Neutrophil (primary cell): ENCODE measurements around the gene HEATR3.

Experiments
- H3K27ac ChIP-seq: fragments of 200-600 bp; sonication (generic); 2 replicates; pipeline ENCODE4 v1.5.1; 2016; ENCODE audit warnings: mild to moderate bottlenecking, moderate library complexity
- H3K27me3 ChIP-seq: fragments of 200-600 bp; sonication (generic); 2 replicates; pipeline ENCODE4 v1.6.0; 2016; ENCODE audit warnings: mild to moderate bottlenecking
- H3K36me3 ChIP-seq: fragments of 200-600 bp; sonication (generic); 2 replicates; pipeline ENCODE4 v1.5.1; 2017
- H3K4me1 ChIP-seq, 2 experiments: fragments of 200-600 bp in 1 of 2; sonication (generic) in 1 of 2; 1 replicate in 1 of 2; 2 replicates in 1 of 2; pipeline versions ENCODE4 v1.5.1 to v1.6.1; 2013 to 2016; ENCODE audit warnings: low read depth in 1 of 2, low read length in 1 of 2, mild to moderate bottlenecking in 1 of 2, moderate library complexity in 1 of 2; ENCODE audit not compliant: control insufficient read depth in 1 of 2, insufficient read depth in 1 of 2
- H3K4me3 ChIP-seq, 2 experiments: fragments of 200-600 bp in 1 of 2; sonication (generic) in 1 of 2; 1 replicate in 1 of 2; 2 replicates in 1 of 2; pipeline ENCODE4 v1.5.1; 2013 to 2016; ENCODE audit warnings: low read depth in 1 of 2, low read length in 1 of 2, mild to moderate bottlenecking in 1 of 2, moderate library complexity in 1 of 2
- H3K9me3 ChIP-seq: fragments of 200-600 bp; sonication (generic); 2 replicates; pipeline ENCODE4 v1.5.1; 2016
- TF ChIP-seq, protein P1 (sequence below): fragments of 200-600 bp; sonication (generic); IDR thresholded peaks from 2 replicates; pipeline ENCODE4 v1.5.1; 2016; ENCODE audit warnings: antibody characterized with exemption

HEATR3 gene

DNA sequence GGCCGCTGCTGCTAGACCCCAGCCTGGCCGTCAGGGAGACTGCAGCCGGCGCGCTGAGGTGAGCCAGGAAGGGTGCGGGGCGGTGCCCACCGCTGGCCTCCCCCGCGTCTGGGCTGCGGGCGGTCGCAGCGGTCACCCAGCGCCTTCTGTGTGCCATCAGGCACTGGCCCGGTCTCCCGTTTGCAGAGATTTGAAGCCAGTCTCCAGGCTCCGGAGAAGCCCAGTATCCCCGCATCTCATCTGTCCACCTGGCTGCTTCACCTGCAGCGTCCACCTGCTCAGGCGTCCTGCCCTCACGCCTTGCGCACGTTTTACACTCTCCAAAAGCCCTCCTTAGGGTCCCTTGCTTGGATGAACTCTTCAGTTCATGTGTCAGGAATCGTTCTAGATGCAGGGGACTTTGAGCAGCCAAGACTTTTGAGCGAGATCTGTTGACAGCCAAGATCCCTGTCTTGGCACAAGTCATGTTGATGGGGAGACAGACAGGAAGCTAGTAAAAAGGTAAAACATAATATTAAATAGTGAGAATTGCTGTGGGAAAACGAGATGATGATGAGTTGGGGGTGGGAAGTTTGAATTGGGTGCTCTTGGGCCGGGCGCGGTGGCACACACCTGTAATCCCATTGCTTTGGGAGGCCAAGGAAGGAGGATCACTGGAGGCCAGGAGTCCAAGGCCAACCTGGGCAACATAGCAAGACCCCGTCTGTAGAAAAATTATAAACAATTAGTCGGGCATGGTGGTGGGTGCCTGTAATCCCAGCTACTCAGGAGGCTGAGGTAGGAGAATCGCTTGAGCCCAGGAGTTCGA is 916 bp downstream of the HEATR3 start:
- peak overlapping the region; percentile 98 to 100 for H3K4me3 ChIP-seq
- TF ChIP-seq, protein P1, sequence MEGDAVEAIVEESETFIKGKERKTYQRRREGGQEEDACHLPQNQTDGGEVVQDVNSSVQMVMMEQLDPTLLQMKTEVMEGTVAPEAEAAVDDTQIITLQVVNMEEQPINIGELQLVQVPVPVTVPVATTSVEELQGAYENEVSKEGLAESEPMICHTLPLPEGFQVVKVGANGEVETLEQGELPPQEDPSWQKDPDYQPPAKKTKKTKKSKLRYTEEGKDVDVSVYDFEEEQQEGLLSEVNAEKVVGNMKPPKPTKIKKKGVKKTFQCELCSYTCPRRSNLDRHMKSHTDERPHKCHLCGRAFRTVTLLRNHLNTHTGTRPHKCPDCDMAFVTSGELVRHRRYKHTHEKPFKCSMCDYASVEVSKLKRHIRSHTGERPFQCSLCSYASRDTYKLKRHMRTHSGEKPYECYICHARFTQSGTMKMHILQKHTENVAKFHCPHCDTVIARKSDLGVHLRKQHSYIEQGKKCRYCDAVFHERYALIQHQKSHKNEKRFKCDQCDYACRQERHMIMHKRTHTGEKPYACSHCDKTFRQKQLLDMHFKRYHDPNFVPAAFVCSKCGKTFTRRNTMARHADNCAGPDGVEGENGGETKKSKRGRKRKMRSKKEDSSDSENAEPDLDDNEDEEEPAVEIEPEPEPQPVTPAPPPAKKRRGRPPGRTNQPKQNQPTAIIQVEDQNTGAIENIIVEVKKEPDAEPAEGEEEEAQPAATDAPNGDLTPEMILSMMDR: peak; percentile 3
- peaks cover 17 to 22% of the 10 kb centered on the region in 2 experiments for H3K4me1 ChIP-seq
- H3K27me3 ChIP-seq: no peaks in the 10 kb centered on the region
- peak overlapping the region; percentile 92 for H3K27ac ChIP-seq
- no peaks in the 10 kb centered on the region for H3K9me3 ChIP-seq
- H3K36me3 ChIP-seq: no peaks in the 10 kb centered on the region

DNA sequence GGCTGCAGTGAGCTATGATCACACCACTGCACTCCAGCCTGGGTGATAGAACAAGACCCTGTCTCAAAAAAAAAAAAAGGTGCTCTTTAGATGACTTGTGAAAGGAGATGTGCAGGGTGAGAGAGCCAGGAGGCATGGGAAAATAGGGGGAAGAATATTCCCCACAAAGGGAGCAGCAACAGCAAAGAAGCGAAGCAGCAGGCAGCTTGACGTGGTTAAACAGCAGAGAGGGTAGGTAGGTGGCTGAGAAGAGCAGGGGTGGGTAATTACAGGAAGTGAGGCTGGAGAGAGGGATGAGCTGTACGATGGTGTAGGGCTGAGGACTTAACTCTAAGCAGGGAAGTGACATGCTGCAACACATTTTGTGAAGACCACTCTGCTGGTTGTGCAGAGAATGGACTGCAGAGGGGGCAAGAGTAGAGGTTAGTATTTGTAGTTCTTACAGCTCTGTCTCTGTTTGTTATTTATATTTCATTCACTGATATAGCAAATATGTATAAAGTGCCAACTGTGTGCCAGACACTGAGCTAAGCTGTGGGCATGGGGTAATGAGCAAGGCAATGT is 1.6 kb downstream of the HEATR3 start:
- H3K27me3 ChIP-seq: no peaks in the 10 kb centered on the region
- no peaks in the 10 kb centered on the region for H3K36me3 ChIP-seq
- no peak overlapping the region for H3K27ac ChIP-seq
- peaks cover 17 to 22% of the 10 kb centered on the region in 2 experiments for H3K4me1 ChIP-seq
- no peaks in the 10 kb centered on the region for H3K9me3 ChIP-seq
- TF ChIP-seq, protein P1: no peak
- H3K4me3 ChIP-seq: peak overlapping the region in 1 of 2 experiments; percentile 98

DNA sequence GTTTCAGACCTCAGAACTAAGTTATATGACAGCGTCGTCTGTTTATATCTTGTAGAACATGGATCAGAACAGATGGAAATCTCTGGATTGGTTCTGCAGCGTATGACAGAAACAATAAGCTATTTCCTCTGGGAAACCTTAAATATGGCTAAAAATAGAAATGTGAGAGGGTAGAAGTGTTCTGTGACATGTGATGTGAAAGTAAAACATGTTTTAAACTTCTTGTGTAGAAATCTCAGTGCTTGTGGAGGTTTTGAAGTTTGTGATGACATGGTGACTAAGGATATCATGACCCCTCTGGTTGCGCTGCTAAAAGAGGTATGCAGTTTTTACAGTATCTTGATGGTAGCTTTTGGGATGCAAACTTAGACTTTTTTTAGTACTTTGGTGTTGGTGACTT is 2.8 kb downstream of the HEATR3 start:
- TF ChIP-seq, protein P1: no peak
- H3K9me3 ChIP-seq: no peaks in the 10 kb centered on the region
- no peaks in the 10 kb centered on the region for H3K36me3 ChIP-seq
- peaks cover 17 to 22% of the 10 kb centered on the region in 2 experiments for H3K4me1 ChIP-seq
- no peak overlapping the region for H3K27ac ChIP-seq
- H3K4me3 ChIP-seq: no peak overlapping the region
- H3K27me3 ChIP-seq: no peaks in the 10 kb centered on the region

DNA sequence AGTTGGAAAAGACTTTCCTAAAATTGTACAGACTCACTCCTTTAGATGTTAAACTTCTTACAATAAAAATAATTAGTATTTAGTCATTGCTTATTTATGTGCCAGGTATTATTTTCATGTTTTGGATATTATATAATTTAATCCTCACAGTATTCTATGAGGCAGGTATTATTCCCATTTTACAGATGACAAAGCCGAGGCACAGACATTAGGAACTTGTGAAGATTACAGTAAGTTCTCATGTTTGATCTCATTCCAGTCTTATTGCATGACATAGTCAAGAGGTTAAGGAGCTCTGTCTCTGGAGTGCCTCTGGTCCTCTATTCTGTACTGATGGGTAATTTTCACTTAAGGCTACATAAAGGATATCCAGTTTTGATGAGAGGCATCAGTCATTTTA is 3.3 kb downstream of the HEATR3 start:
- H3K4me1 ChIP-seq: peaks cover 17 to 22% of the 10 kb centered on the region in 2 experiments
- H3K9me3 ChIP-seq: no peaks in the 10 kb centered on the region
- TF ChIP-seq, protein P1: no peak
- H3K27ac ChIP-seq: no peak overlapping the region
- H3K4me3 ChIP-seq: no peak overlapping the region
- no peaks in the 10 kb centered on the region for H3K36me3 ChIP-seq
- no peaks in the 10 kb centered on the region for H3K27me3 ChIP-seq

DNA sequence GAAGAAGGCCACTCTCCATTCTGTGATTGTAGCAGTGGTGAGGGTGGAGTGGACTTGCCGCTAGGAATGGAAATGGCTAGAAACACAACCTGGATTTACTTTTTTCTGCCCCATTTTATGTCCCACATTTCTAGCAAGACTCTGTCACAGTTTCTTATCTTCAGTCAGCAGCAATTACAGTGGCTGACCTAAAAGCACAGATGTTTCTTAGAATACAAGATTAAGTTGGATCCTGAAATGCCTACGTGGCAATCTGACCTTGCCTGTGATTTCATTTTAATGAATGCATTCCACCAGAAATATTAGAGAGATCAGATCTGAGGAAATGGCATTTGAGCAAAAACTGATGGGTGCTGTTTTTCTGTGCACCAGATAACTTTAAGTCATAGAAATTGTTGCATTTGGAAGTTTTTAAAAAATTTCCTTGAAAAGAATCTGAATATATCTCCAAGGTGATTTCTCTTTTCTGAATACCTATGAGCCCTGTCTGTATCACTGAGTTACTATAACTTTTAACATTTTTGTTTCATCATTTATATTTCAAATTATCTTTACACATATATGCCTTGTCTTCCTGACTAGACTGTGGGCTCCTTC is 5.4 kb downstream of the HEATR3 start:
- Histone ChIP-seq H3K36me3 (no peaks in the 10 kb centered on the region), H3K27ac (no peak overlapping the region), H3K4me1 (peaks cover 13 to 14% of the 10 kb centered on the region in 2 experiments), H3K9me3 (no peaks in the 10 kb centered on the region), H3K4me3 (no peak overlapping the region), H3K27me3 (no peaks in the 10 kb centered on the region)
- TF ChIP-seq, protein P1: no peak
